ENCODE data around the gene CAPN7. TPM values are rescaled to one million over a fixed set of nuclear protein-coding genes. Genes with fewer than 3 reads are reported as not detected.

The CAPN7 gene
- total RNA-seq, 1 experiment from 2014 or later = 18.8 TPM

GRCh38 chr3:15246186-15246585 lies 40.1 kb downstream of the CAPN7 start:
- DNase-seq (ENCODE audit: low spot score) = no peak

GRCh38 chr3:15253023-15253697 lies 47.1 kb downstream of the CAPN7 start:
- no peak for DNase-seq (ENCODE audit: low spot score)

GRCh38 chr3:15255215-15255614 lies 49.2 kb downstream of the CAPN7 start:
- DNase-seq (ENCODE audit: low spot score) = no peak

GRCh38 chr3:15256861-15257341 lies 50.9 kb downstream of the CAPN7 start:
- DNase-seq (ENCODE audit: low spot score) = no peak

- DNase-seq (ENCODE audit: low spot score) = no peak
Observed at GRCh38 chr3:15258720-15259119, 52.7 kb downstream of the CAPN7 start.

- no peak for DNase-seq (ENCODE audit: low spot score)
Observed at GRCh38 chr3:15260531-15260930, 54.5 kb downstream of the CAPN7 start.

- no peak for DNase-seq (ENCODE audit: low spot score)
Observed at GRCh38 chr3:15261274-15261673, 55.2 kb downstream of the CAPN7 start.

GRCh38 chr3:15262021-15262420 lies 56.0 kb downstream of the CAPN7 start:
- DNase-seq (ENCODE audit: low spot score) = no peak

- no peak for DNase-seq (ENCODE audit: low spot score)
Observed at GRCh38 chr3:15263120-15263519, 57.1 kb downstream of the CAPN7 start.

- DNase-seq (ENCODE audit: low spot score) = no peak
Observed at GRCh38 chr3:15263926-15264325, 57.9 kb downstream of the CAPN7 start.

- DNase-seq (ENCODE audit: low spot score) = no peak
Observed at GRCh38 chr3:15264486-15264885, 58.4 kb downstream of the CAPN7 start.

- no peak for DNase-seq (ENCODE audit: low spot score)
Observed at GRCh38 chr3:15265655-15266509, 59.8 kb downstream of the CAPN7 start.

- no peak for DNase-seq (ENCODE audit: low spot score)
Observed at GRCh38 chr3:15266510-15267376, 60.7 kb downstream of the CAPN7 start.

- DNase-seq (ENCODE audit: low spot score) = no peak
Observed at GRCh38 chr3:15267502-15267901, 61.5 kb downstream of the CAPN7 start.

- peak; percentile 88 for DNase-seq (ENCODE audit: low spot score)
Observed at GRCh38 chr3:15268033-15268631, 62.1 kb downstream of the CAPN7 start.

GRCh38 chr3:15269091-15269989 lies 63.3 kb downstream of the CAPN7 start:
- DNase-seq (ENCODE audit: low spot score) = peak; percentile 98

GRCh38 chr3:15271030-15271429 lies 65.0 kb downstream of the CAPN7 start:
- no peak for DNase-seq (ENCODE audit: low spot score)

GRCh38 chr3:15271785-15272381 lies 65.8 kb downstream of the CAPN7 start:
- DNase-seq (ENCODE audit: low spot score) = no peak

- DNase-seq (ENCODE audit: low spot score) = no peak
Observed at GRCh38 chr3:15272426-15273196, 66.6 kb downstream of the CAPN7 start.

All from H4 (cell line).